COR-L47 (cell line): Measurements from ENCODE around the gene PGGHG.
"Not testable (repeated sequence)": the region's sequence is repeated elsewhere in the genome, so short reads cannot be mapped to it uniquely, and the experiment has no call there.

Source experiments
- DNase-seq: peaks from one replicate; lab custom pipeline; 2025; lab: John Stamatoyannopoulos, UW

Gene PGGHG

GRCh38 chr11:288478-289397, at the start of gene PGGHG:
Gene PGGHG, plus strand, starts transcription at chr11:289126. Its CDS starts 691 bp downstream, at chr11:289817.
- no peak for DNase-seq

DNA sequence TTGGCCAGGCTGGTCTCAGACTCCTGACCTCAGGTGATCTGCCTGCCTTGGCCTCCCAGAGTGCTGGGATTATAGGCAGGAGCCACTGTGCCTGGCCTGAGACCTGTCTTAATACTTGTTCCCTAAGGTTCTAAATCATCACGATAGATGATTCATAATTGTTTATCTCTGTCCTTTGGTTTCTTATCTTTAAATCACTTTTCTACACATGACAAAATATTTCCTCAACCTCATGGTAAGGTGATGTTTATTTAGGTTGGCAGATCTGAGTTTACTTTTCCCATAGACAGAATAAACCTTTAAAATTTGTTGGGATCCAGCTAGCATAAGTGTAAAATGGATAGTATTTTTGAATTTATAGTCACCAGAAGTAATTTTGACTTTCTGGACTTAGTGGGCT, 48.6 kb upstream of the PGGHG start:
- no peak for DNase-seq

GRCh38 chr11:241634-242033, 47.3 kb upstream of the PGGHG start:
- no peak for DNase-seq

DNA sequence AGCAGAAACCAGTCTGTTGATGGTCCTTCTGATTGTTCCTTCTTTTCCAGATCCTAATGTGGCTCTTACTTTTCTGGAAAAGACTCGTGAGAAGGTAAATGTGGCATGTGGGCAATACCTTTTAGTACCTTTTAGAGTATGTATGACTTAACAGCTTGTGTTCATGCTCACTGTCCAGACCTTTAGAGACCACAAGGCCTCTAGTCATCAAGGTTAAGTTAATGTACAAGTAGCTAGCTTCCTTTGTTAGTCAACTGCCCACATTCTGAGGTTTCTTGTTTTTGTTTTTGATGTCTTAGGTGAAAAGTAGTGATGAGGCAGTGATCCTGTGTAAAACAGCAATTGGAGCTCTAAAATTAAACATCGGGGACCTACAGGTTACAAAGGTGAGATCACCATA, 44.5 kb upstream of the PGGHG start:
- DNase-seq: no peak

GRCh38 chr11:249062-249461, 39.9 kb upstream of the PGGHG start:
- DNase-seq: no peak

- no peak for DNase-seq
These were observed 38.7 kb upstream of the PGGHG start for GRCh38 chr11:250274-250673.

GRCh38 chr11:250740-251299, 38.1 kb upstream of the PGGHG start:
- no peak for DNase-seq

DNA sequence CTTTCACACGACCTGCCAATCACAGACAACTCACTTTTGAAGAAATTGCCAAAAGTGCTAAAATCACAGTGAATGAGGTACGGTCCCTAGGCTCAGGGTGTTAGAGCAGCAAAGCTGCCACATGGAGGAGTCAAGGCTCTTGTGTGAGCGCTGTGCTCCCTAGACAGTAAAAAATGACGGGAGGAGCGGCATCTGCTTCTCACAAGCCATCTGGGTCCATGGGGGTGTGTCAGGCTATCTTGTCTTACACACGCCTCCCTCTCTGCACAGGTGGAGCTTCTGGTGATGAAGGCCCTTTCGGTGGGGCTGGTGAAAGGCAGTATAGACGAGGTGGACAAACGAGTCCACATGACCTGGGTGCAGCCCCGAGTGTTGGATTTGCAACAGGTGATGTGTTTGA, 37.4 kb upstream of the PGGHG start:
- DNase-seq: no peak

- no peak for DNase-seq
These were observed 36.3 kb upstream of the PGGHG start for GRCh38 chr11:252666-253065.

- no peak for DNase-seq
These were observed 35.6 kb upstream of the PGGHG start for GRCh38 chr11:253160-253885.

DNA sequence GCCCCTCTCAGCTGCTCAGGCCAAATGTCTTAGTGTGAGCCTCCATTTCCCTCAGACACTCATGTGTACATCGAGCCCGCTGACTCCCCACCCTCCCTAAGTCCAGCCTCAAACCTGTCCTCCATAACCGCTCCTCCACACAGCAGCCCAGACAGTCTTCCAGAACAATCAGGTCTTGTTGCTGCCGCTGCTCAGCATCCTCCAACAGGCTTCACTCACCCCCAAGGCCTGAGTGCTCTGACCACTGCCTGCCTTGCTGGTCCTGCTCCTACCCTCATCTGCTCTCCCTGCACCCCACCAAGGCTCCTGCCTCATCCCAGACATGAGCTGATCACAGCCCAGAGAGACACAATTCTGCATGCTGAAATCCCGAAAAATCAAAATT, 35.0 kb upstream of the PGGHG start:
- no peak for DNase-seq

DNA sequence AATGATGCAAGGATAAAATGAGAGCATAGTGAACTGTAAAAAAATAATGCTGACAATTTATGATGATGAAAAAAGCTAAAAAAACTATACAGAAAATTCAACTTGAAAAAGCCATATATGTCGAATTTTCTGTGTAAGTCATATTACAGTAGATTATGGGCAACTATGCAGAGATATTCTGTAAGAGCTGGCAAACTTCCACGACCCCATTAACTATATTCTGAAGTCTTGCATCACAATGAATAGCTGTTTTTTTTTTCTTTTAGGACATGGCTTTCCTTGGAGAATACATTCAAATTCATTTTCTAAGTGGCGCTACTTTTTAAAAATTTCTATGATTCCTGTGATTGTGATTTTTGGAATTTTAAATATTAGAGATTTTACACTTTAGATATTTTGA, 33.8 kb upstream of the PGGHG start:
- DNase-seq: no peak

DNA sequence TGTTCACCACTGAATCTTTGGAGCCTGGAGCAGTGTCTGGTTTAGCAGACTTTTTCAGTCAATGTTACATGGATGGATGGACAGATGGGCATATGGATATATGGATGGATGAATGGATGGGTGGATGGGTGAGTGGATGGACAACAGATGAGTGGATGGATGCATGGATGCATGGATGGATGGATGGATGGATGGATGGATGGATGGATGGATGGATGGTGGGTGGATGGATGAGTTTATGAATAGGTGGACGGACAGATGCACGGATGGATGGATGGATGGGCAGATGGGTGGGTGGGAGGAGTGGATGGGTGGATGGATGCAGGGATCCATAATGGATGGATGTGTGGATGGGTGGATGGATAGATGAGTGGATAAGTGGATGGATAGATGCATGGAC, 33.1 kb upstream of the PGGHG start:
- DNase-seq: no peak

GRCh38 chr11:256952-257737, 31.8 kb upstream of the PGGHG start:
- DNase-seq: no peak

DNA sequence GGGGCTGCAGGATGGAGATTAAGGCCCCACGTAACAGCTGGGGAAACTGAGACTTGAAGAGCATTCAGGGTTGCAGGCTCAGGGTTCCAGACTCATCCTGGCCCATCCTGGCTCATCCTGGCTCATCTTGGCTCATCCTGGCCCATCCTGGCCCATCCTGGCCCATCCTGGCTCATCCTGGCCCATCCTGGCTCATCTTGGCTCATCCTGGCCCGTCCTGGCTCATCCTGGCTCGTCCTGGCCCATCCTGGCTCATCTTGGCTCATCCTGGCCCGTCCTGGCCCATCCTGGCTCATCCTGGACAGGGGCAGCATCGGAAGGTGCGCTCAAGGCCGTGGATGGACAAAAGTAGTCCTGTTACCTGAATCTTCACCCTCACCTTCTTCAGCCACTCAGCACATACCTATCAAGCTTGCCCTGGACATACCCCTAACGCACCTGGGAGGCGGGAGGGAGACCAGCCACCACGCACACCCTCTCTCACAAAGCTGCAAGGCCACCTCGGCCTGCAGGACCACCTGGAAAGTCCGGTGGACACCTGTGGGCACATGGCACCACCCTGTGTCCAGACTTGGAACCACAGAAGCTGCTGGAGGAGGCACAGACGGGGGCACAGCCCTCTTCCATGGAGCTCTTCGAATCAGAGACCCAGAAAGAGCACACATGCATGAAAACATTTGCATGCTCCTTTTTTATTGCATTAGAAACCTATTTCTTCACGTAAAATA, 31.0 kb upstream of the PGGHG start:
- peak; percentile 36 for DNase-seq

DNA sequence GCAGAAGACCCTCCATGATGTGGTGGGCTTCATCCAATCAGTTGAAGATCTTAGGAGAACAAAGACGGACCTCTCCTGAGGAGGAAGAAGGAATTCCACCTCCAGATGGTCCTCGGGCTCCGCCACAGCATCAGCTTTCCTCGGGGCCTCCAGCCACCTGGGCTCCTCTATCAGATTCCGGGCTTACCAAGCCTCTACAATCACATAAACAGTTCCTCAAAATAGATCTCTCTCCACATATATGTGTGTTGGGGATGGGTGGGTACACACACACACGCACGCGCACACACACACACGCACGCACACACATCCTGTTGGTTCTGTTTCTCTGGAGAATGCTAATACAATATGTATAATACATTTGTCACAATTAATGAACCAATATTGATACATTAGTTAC, 29.5 kb upstream of the PGGHG start:
- DNase-seq: no peak

DNA sequence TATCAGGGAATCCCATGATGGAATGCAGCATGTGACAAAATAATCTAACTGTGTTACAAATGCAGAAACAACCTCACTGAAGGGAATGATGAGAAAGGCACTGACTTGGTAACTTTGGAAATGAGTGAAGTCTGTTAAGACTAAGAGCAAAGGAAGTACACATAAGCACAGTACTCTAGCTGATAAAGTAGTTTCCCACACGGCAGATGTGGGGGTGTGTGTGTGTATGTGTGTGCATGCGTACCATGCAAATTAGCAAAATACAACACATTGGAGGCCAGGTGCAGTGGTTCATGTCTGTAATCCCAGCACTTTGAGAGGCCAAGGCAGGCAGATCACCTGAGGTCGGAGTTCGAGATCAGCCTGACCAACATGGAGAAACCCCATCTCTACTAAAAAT, 27.3 kb upstream of the PGGHG start:
- DNase-seq: no peak

GRCh38 chr11:266676-267439, 22.1 kb upstream of the PGGHG start:
- DNase-seq: no peak

- no peak for DNase-seq
These were observed 21.4 kb upstream of the PGGHG start for GRCh38 chr11:267491-267994.

- DNase-seq: not testable (repeated sequence)
These were observed 20.2 kb upstream of the PGGHG start for GRCh38 chr11:268716-269145.
